Measurements from ENCODE around the gene CDK5. TPM values are rescaled to one million over a fixed set of nuclear protein-coding genes. Genes with fewer than 3 reads are reported as not detected.
"Not testable (repeated sequence)": the region's sequence is repeated elsewhere in the genome, so short reads cannot be mapped to it uniquely, and the experiment has no call there.

CDK5 gene
- total RNA-seq, 2 donors from 2014 or later: 22.2 to 25.2 TPM

DNA sequence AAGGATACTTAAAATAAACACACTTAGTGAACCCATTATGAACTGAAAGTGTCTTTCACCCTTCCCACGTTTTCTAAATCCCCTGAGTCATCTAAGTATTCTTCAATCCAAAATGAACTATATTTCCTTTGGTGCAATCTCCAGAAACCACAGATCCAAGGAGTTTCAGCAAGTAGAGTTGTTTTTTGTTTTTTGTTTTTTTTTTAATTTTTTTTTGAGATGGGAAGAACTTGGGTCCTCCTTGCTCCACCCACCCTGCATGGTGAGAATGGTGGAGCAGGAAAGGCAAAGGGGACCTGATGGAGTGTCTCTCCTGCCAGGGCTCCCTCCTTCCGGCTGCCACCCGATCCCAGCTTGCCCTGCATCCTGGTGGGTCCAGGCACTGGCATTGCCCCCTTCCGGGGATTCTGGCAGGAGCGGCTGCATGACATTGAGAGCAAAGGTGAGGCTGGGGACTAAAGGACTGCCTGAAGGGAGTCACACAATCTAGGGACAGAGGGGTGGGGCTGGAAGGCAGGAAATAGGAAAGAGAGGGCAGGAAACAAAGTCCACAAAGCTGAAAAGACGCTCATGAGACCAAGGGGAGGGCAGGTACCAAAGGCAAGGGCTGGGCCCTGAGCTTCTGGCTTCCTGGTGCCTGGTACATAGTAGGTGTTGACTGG is 45.5 kb downstream of the CDK5 start:
- 77 to 88% methylated on average over 2 to 6 of the region's 6 CpGs for WGBS, 2 experiments (ENCODE audit: insufficient coverage in 1 of 2, insufficient read length in 1 of 2)
- Histone ChIP-seq H3K36me3 (ENCODE audit: control insufficient read depth, insufficient read depth, low read length) (no peaks in the 10 kb centered on the region), H3K27me3 (ENCODE audit: control insufficient read depth, insufficient read depth, low read length, poor library complexity, severe bottlenecking) (peaks cover 8% of the 10 kb centered on the region), H3K4me1 (ENCODE audit: control insufficient read depth, insufficient read depth, low read length) (peaks cover 9% of the 10 kb centered on the region), H3K27ac (ENCODE audit: low read depth, low read length) (no peak overlapping the region), H3K4me3 (ENCODE audit: low read length) (no peak overlapping the region), H3K9me3 (ENCODE audit: control insufficient read depth, low read length) (no peaks in the 10 kb centered on the region), H3K9ac (ENCODE audit: extremely low read depth, low read length, poor library complexity, severe bottlenecking) (no peak overlapping the region)
- Mint-ChIP-seq H3K9me3 (no peaks in the 10 kb centered on the region), H3K36me3 (ENCODE audit: low read depth) (no peaks in the 10 kb centered on the region), H3K27me3 (ENCODE audit: insufficient read depth) (peaks cover 59% of the 10 kb centered on the region), H3K27ac (peak overlapping the region; percentile 2), H3K4me3 (no peak overlapping the region), H3K4me1 (peaks cover 21% of the 10 kb centered on the region)
- peak; percentile 52 for DNase-seq
- TF ChIP-seq, protein P1, sequence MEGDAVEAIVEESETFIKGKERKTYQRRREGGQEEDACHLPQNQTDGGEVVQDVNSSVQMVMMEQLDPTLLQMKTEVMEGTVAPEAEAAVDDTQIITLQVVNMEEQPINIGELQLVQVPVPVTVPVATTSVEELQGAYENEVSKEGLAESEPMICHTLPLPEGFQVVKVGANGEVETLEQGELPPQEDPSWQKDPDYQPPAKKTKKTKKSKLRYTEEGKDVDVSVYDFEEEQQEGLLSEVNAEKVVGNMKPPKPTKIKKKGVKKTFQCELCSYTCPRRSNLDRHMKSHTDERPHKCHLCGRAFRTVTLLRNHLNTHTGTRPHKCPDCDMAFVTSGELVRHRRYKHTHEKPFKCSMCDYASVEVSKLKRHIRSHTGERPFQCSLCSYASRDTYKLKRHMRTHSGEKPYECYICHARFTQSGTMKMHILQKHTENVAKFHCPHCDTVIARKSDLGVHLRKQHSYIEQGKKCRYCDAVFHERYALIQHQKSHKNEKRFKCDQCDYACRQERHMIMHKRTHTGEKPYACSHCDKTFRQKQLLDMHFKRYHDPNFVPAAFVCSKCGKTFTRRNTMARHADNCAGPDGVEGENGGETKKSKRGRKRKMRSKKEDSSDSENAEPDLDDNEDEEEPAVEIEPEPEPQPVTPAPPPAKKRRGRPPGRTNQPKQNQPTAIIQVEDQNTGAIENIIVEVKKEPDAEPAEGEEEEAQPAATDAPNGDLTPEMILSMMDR (conservative IDR thresholded peaks at IDR 0.05): no peak

DNA sequence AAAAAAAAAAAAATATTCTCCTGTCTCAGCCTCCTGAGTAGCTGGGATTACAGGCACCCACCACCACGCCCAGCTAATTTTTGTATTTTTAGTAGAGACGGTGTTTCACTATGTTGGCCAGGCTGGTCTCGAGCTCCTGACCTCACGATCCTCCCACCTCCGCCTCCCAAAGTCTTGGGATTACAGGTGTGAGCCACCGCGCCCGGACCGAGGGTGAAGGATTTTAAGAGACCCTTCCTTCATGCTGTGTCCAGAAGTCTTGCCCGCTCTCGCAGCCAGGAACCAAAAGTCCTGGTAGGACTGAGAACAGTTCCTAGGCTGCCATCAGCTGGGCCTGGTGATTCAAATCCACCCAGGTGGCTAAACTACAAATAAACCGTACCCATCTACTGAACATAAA is 46.1 kb downstream of the CDK5 start:
- not testable (repeated sequence) for H3K27ac Mint-ChIP-seq; H3K27me3 ChIP-seq (ENCODE audit: control insufficient read depth, insufficient read depth, low read length, poor library complexity, severe bottlenecking); H3K9ac ChIP-seq (ENCODE audit: extremely low read depth, low read length, poor library complexity, severe bottlenecking); H3K36me3 ChIP-seq (ENCODE audit: control insufficient read depth, insufficient read depth, low read length); H3K4me1 ChIP-seq (ENCODE audit: control insufficient read depth, insufficient read depth, low read length); H3K27ac ChIP-seq (ENCODE audit: low read depth, low read length); H3K36me3 Mint-ChIP-seq (ENCODE audit: low read depth); H3K9me3 ChIP-seq (ENCODE audit: control insufficient read depth, low read length); H3K9me3 Mint-ChIP-seq; H3K4me3 Mint-ChIP-seq; DNase-seq; H3K4me3 ChIP-seq (ENCODE audit: low read length)
- H3K4me1 Mint-ChIP-seq: peaks cover 21% of the 10 kb centered on the region
- WGBS, 2 experiments (ENCODE audit: insufficient coverage in 1 of 2, insufficient read length in 1 of 2): 86 to 88% methylated on average over 10 to 12 of the region's 12 CpGs
- H3K27me3 Mint-ChIP-seq (ENCODE audit: insufficient read depth): peaks cover 53% of the 10 kb centered on the region

DNA sequence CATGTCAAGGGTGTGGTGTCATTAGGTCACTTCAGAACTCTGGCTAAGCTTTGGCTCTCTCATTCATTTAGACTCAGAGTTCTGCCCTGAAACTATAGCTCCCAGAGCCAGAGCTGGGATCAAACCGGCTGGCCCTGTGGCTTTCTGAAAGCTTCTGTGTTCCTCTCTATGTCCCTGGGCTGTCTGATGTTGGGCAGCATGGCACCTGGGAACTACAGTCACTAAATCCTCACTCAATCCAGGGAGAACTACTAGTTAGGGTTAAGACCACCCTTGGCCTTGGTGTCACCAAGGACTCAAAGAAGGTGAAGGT is 46.6 kb downstream of the CDK5 start:
- Histone ChIP-seq H3K27me3 (ENCODE audit: control insufficient read depth, insufficient read depth, low read length, poor library complexity, severe bottlenecking) (no peaks in the 10 kb centered on the region), H3K9me3 (ENCODE audit: control insufficient read depth, low read length) (no peaks in the 10 kb centered on the region), H3K4me3 (ENCODE audit: low read length) (no peak overlapping the region), H3K4me1 (ENCODE audit: control insufficient read depth, insufficient read depth, low read length) (peaks cover 9% of the 10 kb centered on the region), H3K9ac (ENCODE audit: extremely low read depth, low read length, poor library complexity, severe bottlenecking) (no peak overlapping the region), H3K36me3 (ENCODE audit: control insufficient read depth, insufficient read depth, low read length) (no peaks in the 10 kb centered on the region), H3K27ac (ENCODE audit: low read depth, low read length) (no peak overlapping the region)
- Mint-ChIP-seq H3K4me3 (no peak overlapping the region), H3K36me3 (ENCODE audit: low read depth) (no peaks in the 10 kb centered on the region), H3K9me3 (no peaks in the 10 kb centered on the region), H3K4me1 (peaks cover 21% of the 10 kb centered on the region), H3K27me3 (ENCODE audit: insufficient read depth) (peaks cover 48% of the 10 kb centered on the region), H3K27ac (no peak overlapping the region)
- TF ChIP-seq, protein P1 (conservative IDR thresholded peaks at IDR 0.05): no peak
- 67 to 88% methylated on average over 1 of the region's 1 CpG for WGBS, 2 experiments (ENCODE audit: insufficient coverage in 1 of 2, insufficient read length in 1 of 2)
- DNase-seq: no peak

Measured in endodermal cell (in vitro differentiated cells).